Left renal pelvis (tissue), 4 donors: ENCODE data around the gene RIIAD1. TPM values are rescaled to one million over a fixed set of nuclear protein-coding genes. Genes with fewer than 3 reads are reported as not detected.

ENCODE experiments used
- DNase-seq, 4 donors: peaks; one replicate each; pipeline ENCODE4 v3.0.0-alpha.2; 2013; ENCODE audit warnings: low read depth in 4 of 4, low spot score in 3 of 4
- polyA plus RNA-seq, 4 donors: library from polyadenylated mRNA; unstranded; fragments of 120-200 nt; gene quantifications; one replicate each; pipeline ENCODE4 v1.2.1, GENCODE V29; 2013; ENCODE audit not compliant: insufficient read length in 4 of 4

Gene RIIAD1
- polyA plus RNA-seq, 4 donors, result 0.52 to 0.76 TPM; not detected in 2

DNA sequence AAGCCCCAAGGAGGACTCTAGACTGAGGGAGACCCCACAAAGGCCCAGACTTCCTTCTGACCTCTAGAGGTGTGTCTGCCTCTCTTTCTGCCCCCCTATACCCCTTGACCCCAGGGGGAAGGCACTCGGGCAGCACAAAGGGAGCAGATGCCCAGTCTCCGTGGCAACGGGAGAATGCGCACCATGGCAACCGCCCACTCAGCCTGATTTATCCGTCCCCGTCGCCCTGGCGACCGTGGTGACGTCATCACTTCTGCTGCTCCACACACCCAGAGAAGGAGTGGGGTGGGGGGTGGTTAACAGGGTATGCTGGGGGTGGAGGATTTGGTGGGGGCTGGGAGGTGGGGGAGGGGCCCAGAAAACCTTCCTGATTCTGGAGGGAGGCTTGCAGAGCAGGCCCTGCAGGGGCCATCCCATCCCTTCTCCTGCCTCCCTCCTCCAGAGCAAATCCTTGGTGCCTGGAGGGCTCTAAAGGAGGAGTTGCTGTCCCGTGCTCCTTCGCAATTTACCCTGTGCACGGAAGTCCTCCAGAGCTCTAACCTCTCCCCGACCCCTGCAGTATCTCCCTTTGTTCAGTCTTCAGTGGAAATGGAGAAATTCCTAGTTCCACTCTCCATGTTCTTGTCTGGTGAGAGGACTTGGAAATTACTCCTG lies 11.0 kb upstream of the RIIAD1 start:
- DNase-seq, result no peak

DNA sequence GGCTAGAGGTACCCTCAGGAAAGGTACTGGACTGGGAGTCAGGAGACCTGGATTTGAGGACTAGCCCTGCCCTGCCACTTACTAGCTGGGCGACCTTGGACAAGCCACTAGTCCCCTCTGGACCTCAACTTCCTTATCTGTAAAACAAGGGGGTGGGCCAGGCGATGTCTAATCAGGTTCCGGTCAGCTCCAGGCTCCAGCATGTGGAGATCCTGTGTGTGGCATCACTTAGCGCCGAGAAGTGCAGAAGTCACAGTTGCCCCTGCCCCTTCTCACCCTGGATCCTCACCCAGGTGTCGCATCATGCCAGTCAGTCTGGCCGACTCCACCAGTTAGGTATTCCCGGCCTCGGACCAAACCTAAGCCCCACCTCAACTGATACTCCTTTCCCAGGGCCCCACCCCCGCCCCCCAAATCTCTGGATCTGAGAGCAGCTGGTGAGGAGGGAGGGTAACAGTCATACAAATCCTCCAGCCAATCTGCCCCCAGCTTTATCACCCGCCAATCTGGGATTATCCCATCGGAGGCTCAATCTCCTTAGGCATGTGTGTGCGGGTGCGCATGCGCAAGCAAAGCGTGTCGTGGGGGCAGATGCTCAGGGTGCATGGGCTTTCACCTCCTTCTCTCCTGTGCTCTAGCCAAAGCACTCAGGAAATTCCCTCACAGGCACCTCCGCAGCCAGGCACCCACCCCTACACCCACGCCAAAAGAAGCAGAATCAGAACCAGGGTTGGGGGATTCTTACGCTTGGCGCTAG lies 10.1 kb upstream of the RIIAD1 start:
- DNase-seq, result no peak

DNA sequence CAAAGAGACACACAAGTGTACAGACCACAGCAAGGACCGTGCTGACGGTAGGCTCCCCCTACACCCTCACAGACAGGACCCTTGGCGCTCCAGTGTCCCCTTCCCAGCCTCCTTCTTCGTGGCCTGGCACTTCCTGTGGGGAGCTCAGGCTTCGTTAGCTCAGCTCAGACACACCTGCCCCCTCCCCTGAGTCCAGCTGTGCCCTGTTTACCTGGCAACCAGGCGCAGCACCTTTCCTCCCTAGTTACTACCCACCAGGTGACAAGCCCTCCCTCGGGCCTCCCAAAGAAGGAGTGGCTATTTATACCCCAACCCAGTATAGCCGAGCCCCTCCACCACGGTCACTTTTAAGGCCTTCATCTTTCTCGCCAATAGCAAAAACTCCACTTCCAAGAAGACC lies 9.4 kb upstream of the RIIAD1 start:
- DNase-seq, result no peak

DNA sequence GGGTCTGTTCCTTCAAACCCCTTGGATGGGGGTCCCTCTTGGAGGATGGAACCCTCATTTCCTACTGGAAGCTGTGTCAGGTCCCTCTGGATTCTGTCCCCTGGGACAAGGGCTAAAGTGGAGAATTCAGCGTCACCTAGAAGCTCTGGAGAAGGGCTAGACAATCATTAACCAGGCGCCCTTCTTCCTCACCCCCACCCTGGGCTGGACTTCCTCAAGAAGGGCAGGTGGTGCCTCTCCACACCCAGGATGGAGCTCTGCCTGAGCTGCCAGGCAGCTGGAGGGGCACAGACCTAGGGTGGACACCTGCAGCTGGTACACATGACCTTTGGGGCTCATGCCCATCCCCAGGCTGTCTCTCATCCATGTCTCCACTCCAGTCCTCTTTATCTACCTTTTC lies 8.3 kb upstream of the RIIAD1 start:
- no peak for DNase-seq

DNA sequence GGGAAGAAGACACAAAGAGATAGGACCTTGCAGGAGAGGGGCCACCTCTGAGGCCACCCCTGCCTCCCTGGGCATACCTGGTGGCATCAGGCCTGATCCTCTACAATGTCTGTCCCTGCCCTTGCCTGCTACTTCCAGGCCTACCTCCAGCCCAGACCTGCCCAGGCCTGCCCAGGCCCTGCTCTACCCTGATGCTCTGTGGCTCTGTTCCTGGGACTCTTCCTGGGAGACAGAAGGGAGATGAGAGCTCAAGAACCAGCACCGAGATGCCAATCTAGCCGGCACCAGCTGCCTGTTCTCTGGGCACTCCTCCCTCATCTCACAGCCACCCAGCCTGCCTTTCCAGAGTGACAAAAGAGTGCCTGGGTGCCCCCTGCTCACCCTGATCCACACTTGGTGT lies 7.4 kb upstream of the RIIAD1 start:
- no peak for DNase-seq

DNA sequence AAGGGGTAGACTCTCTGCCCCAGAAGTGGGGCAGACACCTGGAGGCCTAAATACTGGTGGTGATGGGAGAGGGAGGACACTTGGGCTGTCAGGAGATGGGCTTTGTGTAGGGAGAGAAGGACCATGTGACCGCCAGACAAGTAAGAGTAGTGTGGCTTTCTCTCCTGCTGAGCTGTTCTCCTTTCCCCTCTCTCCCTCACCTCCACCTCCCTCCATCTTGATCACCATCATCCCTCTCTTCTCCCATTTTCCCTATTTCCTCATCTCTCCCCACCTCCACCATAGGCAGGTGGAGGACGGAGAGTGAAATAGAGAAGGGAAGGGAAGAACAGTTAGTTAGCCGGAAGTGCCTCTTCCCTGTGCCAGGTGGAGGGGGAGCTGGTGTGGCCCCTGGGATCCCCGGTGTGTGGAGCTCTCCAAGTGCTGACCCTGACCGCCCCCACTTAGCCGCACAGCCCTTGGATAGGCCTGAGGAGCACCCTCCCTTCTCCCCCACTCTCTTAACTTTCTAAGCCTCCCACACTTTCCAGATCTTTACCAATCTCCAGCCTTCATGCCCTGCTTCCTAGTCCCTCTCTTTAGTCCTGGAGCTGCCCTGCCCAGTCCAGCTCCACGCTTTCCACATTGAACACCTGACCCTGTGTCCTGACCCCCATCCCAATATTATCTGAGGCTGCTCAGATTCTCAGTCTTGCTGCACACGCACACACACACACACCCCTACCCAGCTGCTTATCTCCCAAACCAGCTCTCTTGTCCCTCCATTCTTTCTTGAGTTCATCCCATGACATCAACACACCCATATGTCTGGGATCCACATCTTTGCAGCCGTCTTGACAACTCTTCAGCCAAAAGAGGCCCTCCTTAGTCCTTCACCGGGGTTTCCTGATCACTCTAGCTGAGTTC lies 6.2 kb upstream of the RIIAD1 start:
- no peak for DNase-seq

DNA sequence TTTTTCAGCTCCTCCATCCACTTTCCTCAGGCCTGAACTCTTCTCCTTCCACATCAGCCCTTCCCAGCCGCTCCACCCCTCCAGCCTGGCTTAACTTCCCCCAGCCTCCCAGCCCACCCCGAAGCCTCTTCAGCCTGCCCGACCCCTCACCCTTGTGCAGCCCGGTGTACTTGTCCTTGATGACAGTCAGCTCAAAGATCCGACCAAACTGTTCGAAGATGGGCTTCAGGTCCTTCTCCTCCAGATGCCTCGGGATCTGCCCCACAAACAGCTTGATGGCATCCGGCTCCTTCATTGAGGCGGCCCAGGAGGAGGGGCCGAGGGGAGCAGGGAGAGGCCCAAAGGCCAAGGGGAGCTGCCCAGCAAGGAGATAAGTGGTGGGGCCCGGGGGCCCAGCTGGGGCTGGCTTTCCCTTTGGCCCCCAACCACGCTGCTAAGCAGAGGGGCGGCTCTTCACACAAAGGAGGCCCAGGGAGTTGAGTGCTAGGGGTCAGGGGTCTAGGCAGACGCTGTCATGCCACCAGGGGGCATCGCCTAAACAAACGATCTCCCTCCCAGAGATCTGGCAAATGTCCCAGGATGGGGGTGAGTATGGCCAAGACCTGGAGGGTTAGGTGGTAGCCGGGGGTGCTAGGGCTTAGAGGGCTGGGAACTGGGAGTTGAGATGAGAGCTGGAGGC lies 5.5 kb upstream of the RIIAD1 start:
- DNase-seq, result no peak

DNA sequence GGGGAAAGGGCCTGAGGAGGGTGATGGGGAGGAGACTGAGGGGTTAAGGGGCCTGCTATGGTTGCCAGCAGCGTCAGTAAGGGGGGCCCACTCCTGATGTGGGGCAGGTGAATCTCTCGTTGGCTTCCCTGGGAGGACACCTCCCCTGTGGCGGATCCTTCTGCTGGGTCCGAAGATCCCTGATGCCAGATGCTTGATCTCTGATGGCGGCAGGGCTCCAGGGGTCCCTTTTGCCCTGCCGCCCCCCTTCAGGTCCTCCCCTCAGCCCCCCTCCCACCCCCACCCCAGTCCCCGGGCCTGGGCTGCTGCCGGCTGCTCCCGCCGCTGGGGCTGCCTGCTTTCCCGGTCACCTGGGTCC lies 4.9 kb upstream of the RIIAD1 start:
- DNase-seq, result no peak

DNA sequence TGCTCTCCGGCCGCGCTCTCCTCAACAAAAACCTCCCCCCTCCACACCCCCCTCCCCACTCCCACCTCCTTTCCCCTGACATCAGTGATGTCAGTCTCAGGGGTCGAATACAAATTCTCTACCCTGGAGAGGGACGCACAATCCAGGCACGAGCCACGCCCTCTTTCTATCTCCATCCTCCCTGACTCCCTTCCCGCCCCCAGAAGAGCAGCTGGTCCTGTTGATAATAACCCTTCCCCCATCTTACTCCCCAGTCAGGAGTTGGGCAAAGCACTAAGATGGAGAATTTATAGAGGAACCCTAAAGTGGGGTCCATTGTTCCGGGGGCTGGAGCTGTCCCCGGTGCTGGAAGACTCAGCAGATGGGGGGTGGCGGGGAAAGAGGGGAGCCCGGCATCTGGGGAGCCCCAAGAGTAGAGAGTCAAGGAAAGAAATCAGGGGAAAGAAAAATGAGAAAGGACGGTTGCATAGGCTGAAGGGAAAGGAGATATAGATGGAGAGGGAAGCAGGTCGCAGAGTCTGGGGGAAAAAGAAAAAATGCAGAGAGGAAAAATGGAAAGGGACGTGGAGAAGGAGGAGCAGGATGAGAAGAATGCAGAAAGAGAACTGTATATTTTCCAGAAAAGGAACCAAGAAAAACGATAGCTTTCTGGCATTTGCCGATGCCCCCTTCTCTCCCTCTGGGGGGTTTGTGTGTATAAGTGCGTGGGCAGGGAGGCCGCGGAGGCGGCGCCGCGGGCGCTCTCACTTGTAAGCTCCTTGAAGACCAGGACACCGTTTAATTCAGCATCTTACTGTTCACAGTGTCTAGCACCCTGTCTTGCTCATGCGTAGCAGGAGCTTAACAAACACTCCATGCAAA lies 4.3 kb upstream of the RIIAD1 start, which contains the start of gene CELF3:
TSS of gene CELF3 (minus strand) at position 33 of the 861 bp plus-strand sequence. CDS start 783 bp downstream, outside the sequence.
- no peak for DNase-seq

DNA sequence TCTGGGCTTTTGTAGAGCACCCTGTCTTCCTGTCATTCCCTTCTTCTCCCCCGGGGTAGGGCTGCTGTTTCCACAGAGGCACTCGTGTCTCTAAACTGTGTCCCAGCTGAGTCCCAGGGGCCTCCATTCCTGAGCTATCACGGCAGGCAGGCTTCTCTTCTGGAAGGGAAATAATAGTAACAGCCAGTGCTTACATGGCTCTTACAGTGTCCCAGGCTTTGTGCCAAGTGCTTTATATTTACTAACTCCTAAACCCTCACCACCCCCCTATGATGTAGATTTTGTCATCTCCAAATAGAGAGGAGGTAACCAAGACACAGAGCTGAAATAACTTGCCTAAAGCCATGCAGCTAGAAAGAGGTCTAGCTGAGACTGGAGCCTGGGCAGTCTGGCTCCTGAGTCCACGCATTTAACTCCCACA lies 3.3 kb upstream of the RIIAD1 start:
- DNase-seq, result no peak

DNA sequence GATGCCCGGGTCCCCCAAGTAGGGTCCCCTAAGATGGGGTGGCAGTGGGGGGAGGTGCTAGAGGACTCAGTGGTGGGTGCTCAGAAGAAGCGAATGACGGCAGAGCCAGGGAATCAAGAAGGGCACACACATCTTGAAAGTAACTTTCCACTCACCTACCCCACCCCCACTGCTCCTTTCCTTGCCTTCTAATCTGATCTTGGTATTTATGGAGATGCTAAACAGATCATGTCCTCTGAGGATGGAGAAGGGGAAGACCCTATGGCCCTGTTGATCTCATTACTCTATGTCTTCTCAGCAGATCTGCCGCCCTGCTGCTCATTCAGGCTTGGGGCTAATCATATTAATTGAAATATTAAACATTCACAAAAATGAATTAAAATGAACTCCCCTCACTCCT lies 2.7 kb upstream of the RIIAD1 start:
- DNase-seq, result no peak

DNA sequence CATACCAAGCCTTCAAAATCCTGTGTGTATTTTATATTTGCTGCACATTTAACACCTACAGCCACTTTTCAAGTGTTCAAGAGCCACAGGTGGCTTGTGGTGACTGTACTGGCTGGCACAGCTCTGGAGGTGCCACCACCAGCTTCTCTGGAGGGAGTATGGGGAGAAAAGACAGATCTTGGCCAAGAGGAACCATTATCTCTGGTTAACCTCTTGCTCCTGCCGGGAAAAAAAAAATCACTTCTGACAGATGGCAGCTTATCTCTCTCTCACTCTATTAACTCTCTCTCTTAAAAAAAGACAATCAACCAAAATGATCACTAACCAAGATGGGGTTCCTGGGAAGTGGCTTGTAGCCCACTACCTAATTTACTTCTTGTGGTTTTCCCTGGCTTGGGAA lies 1.2 kb upstream of the RIIAD1 start:
- no peak for DNase-seq

DNA sequence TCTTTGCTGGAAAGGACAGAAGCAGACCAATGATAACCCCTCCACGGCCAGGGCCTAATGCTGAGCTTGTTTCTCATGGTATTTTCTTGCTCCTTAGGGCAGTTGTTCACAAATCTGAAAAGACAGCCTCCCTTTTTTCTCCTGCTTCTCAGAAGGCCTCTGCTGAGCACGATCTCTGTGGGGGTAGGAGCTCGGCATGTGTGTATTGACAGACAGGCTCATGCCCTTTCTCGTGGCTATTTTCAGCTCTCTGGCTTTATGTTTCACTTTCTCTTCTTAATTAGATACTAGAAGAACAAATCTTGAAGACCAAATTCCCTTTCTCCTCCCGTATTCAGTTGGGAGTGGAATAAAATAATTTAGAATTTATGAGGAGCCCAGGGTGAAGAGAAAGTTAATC lies 768 bp upstream of the RIIAD1 start:
- no peak for DNase-seq

DNA sequence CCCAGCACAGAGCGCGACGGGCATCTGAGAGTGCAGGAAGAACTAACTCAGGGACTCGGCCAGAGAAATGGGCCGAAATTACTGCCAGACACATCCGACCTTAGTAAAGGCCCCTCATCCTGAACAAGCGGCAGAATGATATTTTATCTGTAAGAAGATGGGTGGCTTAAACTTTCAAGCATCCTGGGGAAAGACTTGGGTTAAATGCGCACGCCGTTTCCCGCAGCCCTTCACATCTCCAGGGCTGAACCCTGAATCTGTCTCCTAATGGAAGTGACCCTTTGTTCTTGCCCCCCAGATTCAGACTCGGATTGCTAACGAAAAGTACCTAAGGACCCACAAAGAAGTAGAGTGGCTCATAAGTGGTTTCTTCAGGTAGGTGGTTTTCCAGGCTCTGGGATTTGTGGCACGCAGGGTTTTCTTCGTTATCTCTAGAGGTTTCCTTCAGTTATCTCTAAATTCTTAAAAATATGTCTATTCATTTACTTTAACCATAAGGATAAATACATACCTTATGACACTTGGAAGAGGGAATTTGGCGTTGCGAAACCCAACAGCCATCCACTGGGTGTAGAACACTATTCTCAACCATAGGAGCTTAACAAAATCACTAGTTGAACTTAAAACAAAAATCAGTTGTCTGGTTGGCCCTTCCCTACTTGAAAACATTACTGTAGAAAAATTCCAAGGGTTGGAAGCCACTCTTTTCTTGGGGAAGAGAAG lies 627 bp downstream of the RIIAD1 start:
- DNase-seq, result no peak

DNA sequence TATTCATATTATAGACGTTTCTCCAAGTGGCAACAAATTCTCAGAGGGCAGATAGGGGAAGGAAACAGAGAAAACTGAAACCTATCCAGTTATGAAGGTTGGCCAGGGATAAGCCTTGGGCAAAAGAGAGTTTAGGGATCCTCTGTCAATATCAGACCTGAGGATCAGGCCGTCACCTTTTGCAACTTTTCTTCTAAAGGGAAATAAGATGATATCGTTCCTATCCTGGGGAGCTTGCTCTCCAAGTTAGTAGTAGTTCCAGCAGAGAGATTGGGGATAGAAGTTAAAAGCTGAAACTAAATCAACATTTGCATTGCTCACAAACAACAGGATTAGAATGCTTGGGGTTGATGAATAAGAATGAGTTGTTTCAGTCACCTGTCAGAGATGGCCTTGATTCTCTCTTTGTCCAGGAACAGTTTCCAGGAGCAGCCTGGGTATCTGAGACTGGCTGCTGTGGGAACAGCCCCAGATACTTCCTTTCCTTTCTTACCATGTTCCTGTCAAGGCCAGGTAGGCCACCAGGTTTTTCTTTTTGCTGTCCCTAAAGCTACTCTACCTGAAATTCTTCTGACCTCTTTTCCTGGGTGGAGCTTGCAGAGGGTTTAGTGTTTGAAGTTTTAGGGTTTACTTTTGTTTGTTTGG lies 2.5 kb downstream of the RIIAD1 start:
- no peak for DNase-seq

DNA sequence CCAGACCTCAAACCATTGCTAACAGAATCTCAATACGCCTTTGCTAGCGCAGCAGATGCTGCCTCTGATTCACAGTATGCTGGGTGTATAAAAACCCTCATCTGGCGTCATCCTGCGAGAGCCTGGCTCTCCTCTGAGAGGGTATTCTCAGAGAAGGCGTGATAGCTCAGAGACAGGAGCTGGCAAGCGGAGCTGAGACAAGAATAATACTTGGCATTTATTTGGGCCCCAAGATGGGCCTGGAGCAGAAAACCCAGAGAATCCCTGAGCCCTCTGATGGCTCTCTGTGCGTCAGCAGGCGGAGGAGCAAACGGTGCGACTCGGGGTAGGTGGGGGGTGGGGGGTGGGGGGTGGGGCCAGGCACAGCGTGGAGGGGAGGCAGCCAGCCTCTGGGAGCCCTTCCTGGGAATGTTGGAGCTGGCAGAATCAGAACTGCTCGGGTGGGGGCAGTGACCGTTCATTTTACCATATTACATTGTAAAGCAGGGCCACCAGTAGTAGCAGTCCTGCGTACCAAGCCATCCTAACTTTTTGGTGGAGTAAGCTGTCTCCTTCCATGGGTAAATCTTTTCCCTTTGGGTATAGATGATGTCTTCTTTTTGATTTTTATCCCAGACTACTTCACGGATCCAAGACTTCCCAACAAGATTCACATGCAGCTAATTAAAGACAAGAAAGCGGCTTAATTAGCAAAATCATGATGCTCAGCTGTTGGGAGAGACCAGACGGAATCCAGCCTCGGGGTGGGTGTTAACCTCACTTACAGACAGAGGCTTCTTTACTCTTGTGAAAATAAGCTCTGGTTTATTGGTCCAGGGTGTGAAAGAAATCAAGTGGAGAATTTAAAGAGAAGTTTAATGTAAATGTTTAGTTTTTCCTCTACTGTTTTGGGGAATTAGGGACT lies 7.1 kb downstream of the RIIAD1 start:
- DNase-seq, result no peak

DNA sequence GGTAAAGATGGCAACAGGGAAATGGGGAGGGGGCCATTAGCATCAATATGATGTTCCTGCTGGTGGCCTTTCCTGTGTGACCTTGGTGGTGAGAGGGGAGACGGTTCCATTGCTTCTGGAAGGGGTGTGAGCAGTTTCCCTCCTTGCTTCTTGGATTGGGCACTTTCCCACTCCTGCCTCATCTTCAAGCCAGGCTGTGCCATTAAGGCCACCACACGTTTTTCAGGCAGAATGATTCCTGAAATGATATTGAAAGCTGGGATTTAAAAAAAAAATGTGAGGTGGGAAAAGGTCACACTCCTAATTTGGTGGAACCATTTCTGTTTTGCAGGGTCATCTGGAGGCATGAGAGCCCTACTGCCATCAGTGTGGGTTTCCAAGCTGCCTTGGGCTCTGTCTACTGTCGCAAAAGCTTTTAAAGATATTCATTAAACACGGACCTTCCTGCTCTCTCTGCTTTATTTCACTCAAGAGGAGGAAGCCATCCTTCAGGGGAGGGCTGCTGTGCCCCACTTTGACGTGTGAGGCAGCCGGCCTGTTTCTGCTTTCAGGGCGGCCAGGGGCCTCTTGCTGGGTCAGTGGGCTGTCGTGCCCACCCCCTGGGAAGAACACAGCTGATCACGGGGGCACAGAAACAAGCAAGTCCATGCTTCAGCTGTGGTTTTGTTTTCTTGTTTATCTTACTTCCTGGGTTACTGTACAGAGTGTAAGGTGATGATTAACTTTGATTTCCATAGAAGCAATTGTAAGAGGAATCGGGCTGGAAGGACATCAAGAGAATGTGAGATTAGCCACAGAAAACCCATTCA lies 8.0 kb downstream of the RIIAD1 start:
- DNase-seq, result no peak
